HEK293T (cell line): ENCODE results near the gene ZHX3.

Experiments used
- CTCF ChIA-PET: fragments of 350-600 bp; formaldehyde crosslinking; extraction: SDS; loops from one replicate; lab custom pipeline; 2021; ENCODE audit warnings: antibody characterized with exemption, inconsistent platforms; lab: Yijun Ruan, JAX
- POLR2A ChIA-PET: fragments of 350-600 bp; formaldehyde crosslinking; extraction: SDS; loops from one replicate; lab custom pipeline; 2020; ENCODE audit warnings: antibody characterized with exemption, inconsistent platforms; lab: Yijun Ruan, JAX
- DNase-seq: peaks from one replicate; pipeline ENCODE4 v3.0.0; 2012; ENCODE audit warnings: mixed read lengths; ENCODE audit errors: extremely low spot score
- ARNT ChIP-seq: fragments of 450-650 bp; IDR thresholded peaks from 2 replicates; pipeline ENCODE4 v1.6.1; 2017; ENCODE audit warnings: mild to moderate bottlenecking
- BHLHE40 ChIP-seq: fragments of 450-650 bp; IDR thresholded peaks from 2 replicates; pipeline ENCODE4 v1.6.1; 2016; ENCODE audit warnings: mild to moderate bottlenecking, moderate library complexity, borderline replicate concordance
- CTBP1 ChIP-seq: fragments of 450-650 bp; IDR thresholded peaks from 2 replicates; pipeline ENCODE4 v1.6.1; 2016; ENCODE audit warnings: borderline replicate concordance
- ELF4 ChIP-seq: fragments of 450-650 bp; IDR thresholded peaks from 2 replicates; pipeline ENCODE4 v1.6.1; 2017; ENCODE audit warnings: antibody characterized with exemption
- FOXA1 ChIP-seq: fragments of 450-650 bp; IDR thresholded peaks from 2 replicates; pipeline ENCODE4 v1.6.1; 2016; ENCODE audit warnings: mild to moderate bottlenecking
- FOXK2 ChIP-seq: fragments of 450-650 bp; IDR thresholded peaks from 2 replicates; pipeline ENCODE4 v1.6.1; 2016; ENCODE audit warnings: mild to moderate bottlenecking
- FOXM1 ChIP-seq: fragments of 450-650 bp; IDR thresholded peaks from 2 replicates; pipeline ENCODE4 v1.6.1; 2017; ENCODE audit warnings: mild to moderate bottlenecking, borderline replicate concordance
- HDGF ChIP-seq: fragments of 450-650 bp; IDR thresholded peaks from 2 replicates; pipeline ENCODE4 v1.6.1; 2017; ENCODE audit warnings: antibody characterized with exemption, borderline replicate concordance
- L3MBTL2 ChIP-seq: fragments of 450-650 bp; conservative IDR thresholded peaks from 2 replicates; pipeline ENCODE4 v1.6.1; 2016; ENCODE audit warnings: mild to moderate bottlenecking
- LEF1 ChIP-seq: fragments of 450-650 bp; IDR thresholded peaks from 2 replicates; pipeline ENCODE4 v1.6.1; 2017; ENCODE audit warnings: mild to moderate bottlenecking, borderline replicate concordance
- NFRKB ChIP-seq: fragments of 450-650 bp; IDR thresholded peaks from 2 replicates; pipeline ENCODE4 v1.6.1; 2016; ENCODE audit warnings: mild to moderate bottlenecking, moderate library complexity
- PKNOX1 ChIP-seq: fragments of 450-650 bp; IDR thresholded peaks from 2 replicates; pipeline ENCODE4 v1.6.1; 2016
- SP1 ChIP-seq: fragments of 450-650 bp; IDR thresholded peaks from 2 replicates; pipeline ENCODE4 v1.6.1; 2017
- SUZ12 ChIP-seq: fragments of 450-650 bp; IDR thresholded peaks from 2 replicates; pipeline ENCODE4 v1.6.1; 2016; ENCODE audit warnings: mild to moderate bottlenecking
- TARDBP ChIP-seq: fragments of 450-650 bp; IDR thresholded peaks from 2 replicates; pipeline ENCODE4 v1.6.1; 2016
- ZNF384 ChIP-seq: fragments of 450-650 bp; IDR thresholded peaks from 2 replicates; pipeline ENCODE4 v1.6.1; 2016

Gene ZHX3

GRCh38 chr20:41222296-41222695, 95.2 kb downstream of the ZHX3 start:
- ChIA-PET CTCF (interaction anchor here (1.6 kb wide), 1 partner anchor 10 kb away, joined by 4 read pairs; no protein-coding TSS in a partner anchor), POLR2A (no interaction called here)
- no peak for DNase-seq
- no peak for TF ChIP-seq CTBP1
- no peak for TF ChIP-seq SUZ12
- TF ChIP-seq SP1: no peak
- no peak for TF ChIP-seq L3MBTL2
- TF ChIP-seq BHLHE40: no peak
- TF ChIP-seq ZNF384: no peak
- no peak for TF ChIP-seq PKNOX1
- TF ChIP-seq ELF4: no peak
- TF ChIP-seq FOXM1: no peak
- no peak for TF ChIP-seq FOXA1
- no peak for TF ChIP-seq TARDBP
- no peak for TF ChIP-seq LEF1
- no peak for TF ChIP-seq HDGF

DNA sequence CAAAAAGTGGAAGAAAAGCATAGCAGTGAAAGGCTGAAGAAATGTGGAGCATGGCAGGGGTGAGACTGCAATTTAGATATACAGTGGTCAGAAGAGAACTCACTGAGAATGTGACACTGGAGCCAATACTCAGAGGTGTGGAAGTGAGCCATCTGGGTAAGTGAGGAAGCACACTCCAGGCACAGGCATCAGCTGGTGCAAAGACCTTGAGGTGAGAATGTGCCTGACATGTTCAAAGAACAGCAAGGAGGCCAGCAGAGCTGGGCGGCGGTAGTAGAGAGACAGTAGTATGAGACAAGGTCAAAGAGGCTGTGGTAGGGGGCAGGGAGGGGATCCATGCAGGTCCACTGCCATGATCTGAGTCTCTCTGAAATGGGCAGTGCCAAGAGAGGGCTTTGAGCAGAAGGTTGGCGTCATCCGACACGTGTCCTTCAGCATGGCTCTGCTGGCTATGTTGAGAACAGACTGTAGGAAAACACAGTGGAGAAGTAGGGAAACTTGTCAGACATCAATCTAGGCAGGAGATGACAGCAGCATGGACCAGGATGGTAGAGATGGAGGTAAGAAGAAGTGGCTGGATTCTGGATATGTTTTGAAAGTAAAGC, 95.8 kb downstream of the ZHX3 start:
- TF ChIP-seq NFRKB (no peak), TARDBP (no peak), ZNF384 (no peak), SP1 (no peak), FOXK2 (no peak)
- ChIA-PET POLR2A (no interaction called here), CTCF (no interaction called here)
- no peak for DNase-seq

DNA sequence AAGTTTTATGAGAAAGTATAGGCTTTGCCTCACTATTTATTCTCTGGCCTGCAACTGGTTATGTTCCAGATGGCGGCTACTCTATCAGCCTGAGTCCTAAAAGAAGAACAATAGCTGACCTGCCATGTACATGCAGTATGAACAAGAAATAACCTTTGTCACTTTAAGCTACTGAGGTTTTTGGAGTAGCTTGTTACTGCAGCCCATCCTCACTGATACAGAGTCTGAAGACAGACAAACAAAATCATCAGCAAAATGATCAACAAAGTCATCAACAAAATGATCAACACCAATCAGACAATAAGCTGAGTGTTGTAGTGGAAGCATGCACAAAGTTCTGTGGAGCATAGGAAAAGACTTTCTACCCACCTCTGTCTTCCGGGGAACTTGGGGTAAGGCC, 97.7 kb downstream of the ZHX3 start:
- POLR2A ChIA-PET: no interaction called here
- DNase-seq: no peak
- CTCF ChIA-PET: interaction anchor here (0.9 kb wide), 1 partner anchor 13 kb away, joined by 3 read pairs; no protein-coding TSS in a partner anchor
- no peak for TF ChIP-seq TARDBP
- no peak for TF ChIP-seq ELF4
- TF ChIP-seq ARNT: no peak
- no peak for TF ChIP-seq NFRKB
- no peak for TF ChIP-seq PKNOX1
- no peak for TF ChIP-seq BHLHE40
- no peak for TF ChIP-seq SUZ12
- TF ChIP-seq CTBP1: no peak
- TF ChIP-seq FOXM1: no peak
- TF ChIP-seq HDGF: no peak
- TF ChIP-seq ZNF384: no peak
- no peak for TF ChIP-seq FOXA1

- no peak for DNase-seq
- TF ChIP-seq TARDBP (no peak), ARNT (no peak), FOXK2 (no peak), HDGF (no peak), LEF1 (no peak), ZNF384 (no peak)
- ChIA-PET POLR2A (no interaction called here), CTCF (no interaction called here)
These were observed 99.1 kb downstream of the ZHX3 start for GRCh38 chr20:41218466-41218865.

- ChIA-PET POLR2A (no interaction called here), CTCF (no interaction called here)
These were observed 100.1 kb downstream of the ZHX3 start for GRCh38 chr20:41217422-41217821.

DNA sequence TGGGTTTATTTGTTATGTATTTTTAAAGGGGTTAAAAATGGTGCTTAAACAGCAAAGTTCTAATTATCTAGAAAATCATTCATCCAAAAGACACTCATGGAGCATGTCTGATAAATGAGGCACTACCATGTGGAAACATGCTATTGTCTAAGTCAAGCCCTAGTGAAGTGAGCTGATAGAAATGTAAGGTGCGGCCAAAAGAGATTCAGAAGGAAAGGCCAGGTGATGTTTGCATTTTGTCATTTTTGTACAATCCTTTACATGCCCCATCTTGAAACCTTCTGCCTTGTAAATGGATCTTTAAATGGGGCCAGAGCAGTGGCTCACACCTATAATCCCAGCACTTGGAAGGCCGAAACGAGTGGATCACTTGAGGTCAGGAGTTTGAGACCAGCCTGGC, 102.9 kb downstream of the ZHX3 start:
- TF ChIP-seq HDGF: no peak
- ChIA-PET CTCF (no interaction called here), POLR2A (no interaction called here)
- no peak for DNase-seq

More at GRCh38 chr20:41217422-41217821, 100.1 kb downstream of the ZHX3 start:
- no peak for DNase-seq
- TF ChIP-seq FOXM1: no peak
- TF ChIP-seq CTBP1: no peak
- TF ChIP-seq ELF4: no peak
- no peak for TF ChIP-seq LEF1
- TF ChIP-seq SP1: no peak

DNA sequence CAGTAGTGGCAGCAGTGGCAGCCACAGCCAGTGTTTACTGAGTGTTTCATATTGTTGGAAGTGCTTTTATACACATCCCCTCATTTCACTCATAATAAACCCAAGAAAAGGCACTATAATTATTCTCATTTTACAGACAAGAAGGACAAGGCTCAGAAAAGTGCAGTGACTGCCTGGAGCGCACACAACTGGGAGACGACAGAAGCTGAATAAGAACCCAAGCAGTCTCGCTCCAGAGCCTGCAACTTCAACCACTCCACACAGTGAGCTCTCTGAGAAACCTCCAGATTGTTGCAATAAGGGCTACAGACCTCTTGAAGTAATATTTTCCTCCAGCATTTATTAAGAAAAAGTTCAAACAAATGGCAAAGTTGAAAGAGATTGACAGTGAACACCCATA, 103.3 kb downstream of the ZHX3 start:
- no peak for TF ChIP-seq FOXM1
- no peak for TF ChIP-seq FOXK2
- TF ChIP-seq ZNF384: no peak
- TF ChIP-seq ARNT: no peak
- TF ChIP-seq TARDBP: no peak
- TF ChIP-seq SUZ12: no peak
- no peak for TF ChIP-seq PKNOX1
- TF ChIP-seq HDGF: no peak
- TF ChIP-seq LEF1: no peak
- no peak for DNase-seq
- ChIA-PET POLR2A (no interaction called here), CTCF (interaction anchor here (1.7 kb wide), 1 partner anchor 41 kb away, joined by 3 read pairs; no protein-coding TSS in a partner anchor)
